NCI-H1436 treated with DMSO at 0.1 percent for 48 hours (cell line): Measurements from ENCODE around the gene FAM76B.
A peak's percentile ranks its signal among the peaks of the same experiment; 100 is the strongest.
"Not testable (repeated sequence)": the region's sequence is repeated elsewhere in the genome, so short reads cannot be mapped to it uniquely, and the experiment has no call there.

Experiments used
- DNase-seq: peaks from one replicate; lab custom pipeline; 2025; lab: John Stamatoyannopoulos, UW

FAM76B gene

GRCh38 chr11:95789506-95790122 is at the start of gene FAM76B:
Gene FAM76B, minus strand, starts transcription at chr11:95789782. Its CDS starts 304 bp downstream, at chr11:95789478.
- DNase-seq: peak; percentile 94

- DNase-seq: no peak
These were observed 46.3 kb upstream of the FAM76B start for GRCh38 chr11:95835768-95836488.

- no peak for DNase-seq
These were observed 45.8 kb upstream of the FAM76B start for GRCh38 chr11:95835351-95835750.

- DNase-seq: no peak
These were observed 43.8 kb upstream of the FAM76B start for GRCh38 chr11:95833378-95833777.

- no peak for DNase-seq
These were observed 43.2 kb upstream of the FAM76B start for GRCh38 chr11:95832763-95833162.

- no peak for DNase-seq
These were observed 41.8 kb upstream of the FAM76B start for GRCh38 chr11:95831198-95831883.

- no peak for DNase-seq
These were observed 40.1 kb upstream of the FAM76B start for GRCh38 chr11:95829580-95830259.

GRCh38 chr11:95827696-95828095 is 38.1 kb upstream of the FAM76B start:
- DNase-seq: no peak

- DNase-seq: no peak
These were observed 32.1 kb upstream of the FAM76B start for GRCh38 chr11:95821640-95822039.

GRCh38 chr11:95816037-95816436 is 26.5 kb upstream of the FAM76B start:
- no peak for DNase-seq

GRCh38 chr11:95811052-95811451 is 21.5 kb upstream of the FAM76B start:
- DNase-seq: not testable (repeated sequence)

GRCh38 chr11:95806464-95806863 is 16.9 kb upstream of the FAM76B start:
- DNase-seq: not testable (repeated sequence)

GRCh38 chr11:95805869-95806268 is 16.3 kb upstream of the FAM76B start:
- no peak for DNase-seq

- no peak for DNase-seq
These were observed 14.4 kb upstream of the FAM76B start for GRCh38 chr11:95803973-95804372.

- DNase-seq: no peak
These were observed 13.2 kb upstream of the FAM76B start for GRCh38 chr11:95802806-95803205.

- DNase-seq: no peak
These were observed 10.9 kb upstream of the FAM76B start for GRCh38 chr11:95800438-95800837.

GRCh38 chr11:95799546-95799945 is 10.0 kb upstream of the FAM76B start:
- DNase-seq: no peak

- DNase-seq: no peak
These were observed 6.9 kb upstream of the FAM76B start for GRCh38 chr11:95796501-95796900.

GRCh38 chr11:95795627-95796295 is 6.2 kb upstream of the FAM76B start:
- DNase-seq: no peak

GRCh38 chr11:95794086-95794485 is 4.5 kb upstream of the FAM76B start:
- no peak for DNase-seq

- DNase-seq: no peak
These were observed 3.5 kb upstream of the FAM76B start for GRCh38 chr11:95793116-95793515.

GRCh38 chr11:95792700-95793099 is 3.1 kb upstream of the FAM76B start:
- no peak for DNase-seq
